ENCODE data around the gene FAM168B.

Gene FAM168B

GRCh38 chr2:131022731-131023130 lies 70.5 kb downstream of the FAM168B start:
- no peak for DNase-seq (ENCODE audit: low spot score)

- no peak for DNase-seq (ENCODE audit: low spot score)
Observed at GRCh38 chr2:131016826-131017741, 76.2 kb downstream of the FAM168B start.

- no peak for DNase-seq (ENCODE audit: low spot score)
Observed at GRCh38 chr2:131015764-131016163, 77.5 kb downstream of the FAM168B start.

GRCh38 chr2:131014141-131014540 lies 79.1 kb downstream of the FAM168B start:
- DNase-seq (ENCODE audit: low spot score) = no peak

- no peak for DNase-seq (ENCODE audit: low spot score)
Observed at GRCh38 chr2:131011486-131011885, 81.8 kb downstream of the FAM168B start.

- DNase-seq (ENCODE audit: low spot score) = no peak
Observed at GRCh38 chr2:131010566-131010965, 82.7 kb downstream of the FAM168B start.

- no peak for DNase-seq (ENCODE audit: low spot score)
Observed at GRCh38 chr2:131009713-131010475, 83.4 kb downstream of the FAM168B start.

- no peak for DNase-seq (ENCODE audit: low spot score)
Observed at GRCh38 chr2:131008967-131009366, 84.3 kb downstream of the FAM168B start.

GRCh38 chr2:131006561-131006960 lies 86.7 kb downstream of the FAM168B start:
- DNase-seq (ENCODE audit: low spot score) = no peak

- no peak for DNase-seq (ENCODE audit: low spot score)
Observed at GRCh38 chr2:131005216-131005935, 87.9 kb downstream of the FAM168B start.

GRCh38 chr2:131004446-131005209 lies 88.6 kb downstream of the FAM168B start:
- DNase-seq (ENCODE audit: low spot score) = no peak

GRCh38 chr2:130998561-130998960 lies 94.7 kb downstream of the FAM168B start:
- DNase-seq (ENCODE audit: low spot score) = no peak

All from globus pallidus (tissue), 1 donor.